HUES64 (cell line): ENCODE results near the gene NCOA1.
"Not testable (repeated sequence)": the region's sequence is repeated elsewhere in the genome, so short reads cannot be mapped to it uniquely, and the experiment has no call there.

Experiments used
- H3K27ac ChIP-seq: 2 replicates; pipeline ENCODE4 v1.7.0; 2013; ENCODE audit warnings: low read depth, low read length, inconsistent platforms
- H3K27me3 ChIP-seq: 2 replicates; pipeline ENCODE4 v1.6.1; 2013; ENCODE audit warnings: mild to moderate bottlenecking, low read length; ENCODE audit not compliant: insufficient read depth
- H3K36me3 ChIP-seq: 2 replicates; pipeline ENCODE4 v1.6.1; 2013; ENCODE audit warnings: mild to moderate bottlenecking, low read length; ENCODE audit not compliant: insufficient read depth
- H3K4me1 ChIP-seq: 2 replicates; pipeline ENCODE4 v1.6.1; 2013; ENCODE audit warnings: mild to moderate bottlenecking, low read length, moderate library complexity; ENCODE audit not compliant: insufficient read depth
- H3K4me3 ChIP-seq: 2 replicates; pipeline ENCODE4 v1.5.1; 2013; ENCODE audit warnings: mild to moderate bottlenecking, low read length, moderate library complexity
- H3K9ac ChIP-seq: 2 replicates; pipeline ENCODE4 v1.6.1; 2013; ENCODE audit warnings: mild to moderate bottlenecking, low read depth, low read length
- H3K9me3 ChIP-seq: 2 replicates; pipeline ENCODE4 v1.6.1; 2013; ENCODE audit warnings: low read depth, low read length; ENCODE audit not compliant: insufficient read depth
- WGBS: fragments of 150-250, 120-280 bp; methylation state at CpG from one replicate; pipeline ENCODE4 v1.1.7; 2013; ENCODE audit warnings: missing lambda C conversion rate; 5-methylcytosine and 5-hydroxymethylcytosine counted together

Gene NCOA1

GRCh38 chr2:24559473-24560113 is 68.5 kb downstream of the NCOA1 start:
- 83% methylated on average over 1 of the region's 2 CpGs for WGBS
- Histone ChIP-seq H3K4me3 (no peak overlapping the region), H3K27me3 (no peaks in the 10 kb centered on the region), H3K27ac (no peak overlapping the region), H3K9me3 (peaks cover 5% of the 10 kb centered on the region; the same call in 1 of the 2 replicates), H3K36me3 (no peaks in the 10 kb centered on the region), H3K4me1 (no peaks in the 10 kb centered on the region), H3K9ac (no peak overlapping the region)

GRCh38 chr2:24565537-24565936 is 74.5 kb downstream of the NCOA1 start:
- H3K9me3 ChIP-seq: peaks cover 19% of the 10 kb centered on the region
- no peaks in the 10 kb centered on the region for H3K4me1 ChIP-seq
- no peaks in the 10 kb centered on the region for H3K27me3 ChIP-seq
- WGBS: 97% methylated on average over 8 of the region's 8 CpGs
- H3K4me3 ChIP-seq: no peak overlapping the region
- no peak overlapping the region for H3K9ac ChIP-seq
- no peak overlapping the region for H3K27ac ChIP-seq
- H3K36me3 ChIP-seq: peaks cover 17% of the 10 kb centered on the region

GRCh38 chr2:24566209-24566608 is 75.2 kb downstream of the NCOA1 start:
- Histone ChIP-seq H3K36me3 (peaks cover 17% of the 10 kb centered on the region), H3K9me3 (peaks cover 19% of the 10 kb centered on the region), H3K9ac (no peak overlapping the region), H3K27me3 (no peaks in the 10 kb centered on the region), H3K4me3 (no peak overlapping the region), H3K4me1 (no peaks in the 10 kb centered on the region), H3K27ac (no peak overlapping the region)
- 93% methylated on average over 3 of the region's 3 CpGs for WGBS

- Histone ChIP-seq H3K27ac (no peak overlapping the region), H3K27me3 (no peaks in the 10 kb centered on the region), H3K9me3 (peaks cover 19% of the 10 kb centered on the region), H3K4me1 (no peaks in the 10 kb centered on the region), H3K36me3 (peaks cover 17% of the 10 kb centered on the region), H3K9ac (no peak overlapping the region), H3K4me3 (no peak overlapping the region)
- 97% methylated on average over 7 of the region's 7 CpGs for WGBS
Measured at GRCh38 chr2:24566630-24567029, 75.6 kb downstream of the NCOA1 start.

GRCh38 chr2:24568551-24568950 is 77.5 kb downstream of the NCOA1 start:
- peaks cover 17% of the 10 kb centered on the region for H3K36me3 ChIP-seq
- H3K4me3 ChIP-seq: no peak overlapping the region
- H3K27me3 ChIP-seq: no peaks in the 10 kb centered on the region
- H3K27ac ChIP-seq: no peak overlapping the region
- H3K4me1 ChIP-seq: no peaks in the 10 kb centered on the region
- H3K9me3 ChIP-seq: peaks cover 19% of the 10 kb centered on the region
- H3K9ac ChIP-seq: no peak overlapping the region

GRCh38 chr2:24569565-24569964 is 78.5 kb downstream of the NCOA1 start:
- not testable (repeated sequence) for H3K4me1 ChIP-seq, H3K27me3 ChIP-seq, H3K4me3 ChIP-seq, H3K27ac ChIP-seq, H3K9ac ChIP-seq
- Histone ChIP-seq H3K9me3 (peaks cover 19% of the 10 kb centered on the region), H3K36me3 (peaks cover 17% of the 10 kb centered on the region)
- 97% methylated on average over 9 of the region's 10 CpGs for WGBS

- Histone ChIP-seq H3K9ac (no peak overlapping the region), H3K27ac (no peak overlapping the region), H3K9me3 (peaks cover 18% of the 10 kb centered on the region), H3K4me1 (no peaks in the 10 kb centered on the region), H3K36me3 (peaks cover 14% of the 10 kb centered on the region), H3K27me3 (no peaks in the 10 kb centered on the region), H3K4me3 (no peak overlapping the region)
- WGBS: 88% methylated on average over 1 of the region's 1 CpG
Measured at GRCh38 chr2:24570225-24570624, 79.2 kb downstream of the NCOA1 start.

GRCh38 chr2:24571828-24572442 is 80.9 kb downstream of the NCOA1 start:
- WGBS: no CpG with 5 or more reads among the region's 2 CpGs
- no peak overlapping the region for H3K27ac ChIP-seq
- no peaks in the 10 kb centered on the region for H3K27me3 ChIP-seq
- no peak overlapping the region for H3K9ac ChIP-seq
- H3K36me3 ChIP-seq: no peaks in the 10 kb centered on the region; the same call in 1 of the 2 replicates
- no peaks in the 10 kb centered on the region for H3K4me1 ChIP-seq
- H3K9me3 ChIP-seq: peaks cover 1% of the 10 kb centered on the region; the same call in 1 of the 2 replicates
- no peak overlapping the region for H3K4me3 ChIP-seq

GRCh38 chr2:24576146-24576545 is 85.1 kb downstream of the NCOA1 start:
- H3K27me3 ChIP-seq: no peaks in the 10 kb centered on the region
- H3K4me1 ChIP-seq: peaks cover 29% of the 10 kb centered on the region
- no peak overlapping the region for H3K4me3 ChIP-seq
- H3K9ac ChIP-seq: no peak overlapping the region
- H3K36me3 ChIP-seq: no peaks in the 10 kb centered on the region
- no peak overlapping the region for H3K27ac ChIP-seq
- H3K9me3 ChIP-seq: no peaks in the 10 kb centered on the region

- no peaks in the 10 kb centered on the region for H3K36me3 ChIP-seq
- H3K27me3 ChIP-seq: no peaks in the 10 kb centered on the region
- peaks cover 33% of the 10 kb centered on the region for H3K4me1 ChIP-seq
- WGBS: no CpG with 5 or more reads among the region's 1 CpG
- no peak overlapping the region for H3K4me3 ChIP-seq
- no peak overlapping the region for H3K27ac ChIP-seq
- no peaks in the 10 kb centered on the region for H3K9me3 ChIP-seq
- H3K9ac ChIP-seq: no peak overlapping the region
Measured at GRCh38 chr2:24576617-24577016, 85.6 kb downstream of the NCOA1 start.

GRCh38 chr2:24577481-24577880 is 86.4 kb downstream of the NCOA1 start:
- Histone ChIP-seq H3K36me3 (no peaks in the 10 kb centered on the region), H3K27me3 (no peaks in the 10 kb centered on the region), H3K4me1 (peaks cover 33% of the 10 kb centered on the region), H3K27ac (no peak overlapping the region), H3K9me3 (no peaks in the 10 kb centered on the region), H3K4me3 (no peak overlapping the region), H3K9ac (no peak overlapping the region)
- 74% methylated on average over 2 of the region's 2 CpGs for WGBS
